Esophagus squamous epithelium (tissue), 4 donors: Measurements from ENCODE around the gene ROBO3.

Experiments
- CTCF ChIP-seq, 6 experiments: fragments of 450-650 bp in 4 of 6; fragments of 200-600 bp in 2 of 6; sonication (generic) in 2 of 6; IDR thresholded peaks; one replicate each; pipeline ENCODE4 v1.5.1; 2016 to 2019; ENCODE audit warnings: antibody characterized with exemption in 6 of 6, mild to moderate bottlenecking in 4 of 6, moderate library complexity in 4 of 6
- POLR2A ChIP-seq, 4 donors: fragments of 450-650 bp; IDR thresholded peaks; one replicate each; pipeline ENCODE4 v1.6.1; 2017; ENCODE audit warnings: antibody characterized with exemption in 4 of 4, mild to moderate bottlenecking in 4 of 4, moderate library complexity in 3 of 4

GRCh38 chr11:124832571-124832970, 32.7 kb upstream of the ROBO3 start:
- TF ChIP-seq CTCF (IDR thresholded peaks at IDR 0.05) (no peak), POLR2A (IDR thresholded peaks at IDR 0.05) (no peak)
